ENCODE results near the gene PCED1B.
"Not testable (repeated sequence)": the region's sequence is repeated elsewhere in the genome, so short reads cannot be mapped to it uniquely, and the experiment has no call there.

Gene PCED1B

GRCh38 chr12:47079468-47079980, at the start of gene PCED1B, which contains the start of gene AMIGO2:
PCED1B (plus strand) TSS chr12:47079621; CDS start chr12:47235064, 155,443 bp downstream.
AMIGO2 (minus strand) TSS chr12:47079959; CDS start chr12:47079002, 957 bp downstream.
- DNase-seq (ENCODE audit: low read depth in 1 of 2, low spot score in 1 of 2), result peak; percentile 43 to 65

GRCh38 chr12:47029903-47030302, 49.5 kb upstream of the PCED1B start:
- no peak for DNase-seq (ENCODE audit: low read depth in 1 of 2, low spot score in 1 of 2)

- peak in 1 of 2 donors; percentile 9 for DNase-seq (ENCODE audit: low read depth in 1 of 2, low spot score in 1 of 2)
These were observed 46.8 kb upstream of the PCED1B start for GRCh38 chr12:47032644-47033043.

GRCh38 chr12:47033081-47033480, 46.3 kb upstream of the PCED1B start:
- no peak for DNase-seq (ENCODE audit: low read depth in 1 of 2, low spot score in 1 of 2)

GRCh38 chr12:47033789-47034555, 45.4 kb upstream of the PCED1B start:
- DNase-seq (ENCODE audit: low read depth in 1 of 2, low spot score in 1 of 2), result no peak

GRCh38 chr12:47034661-47035060, 44.8 kb upstream of the PCED1B start:
- DNase-seq (ENCODE audit: low read depth in 1 of 2, low spot score in 1 of 2), result no peak

- DNase-seq (ENCODE audit: low read depth in 1 of 2, low spot score in 1 of 2), result no peak
These were observed 43.9 kb upstream of the PCED1B start for GRCh38 chr12:47035484-47035883.

- DNase-seq (ENCODE audit: low read depth in 1 of 2, low spot score in 1 of 2), result no peak
These were observed 41.1 kb upstream of the PCED1B start for GRCh38 chr12:47038270-47038748.

GRCh38 chr12:47039079-47039478, 40.3 kb upstream of the PCED1B start:
- no peak for DNase-seq (ENCODE audit: low read depth in 1 of 2, low spot score in 1 of 2)

GRCh38 chr12:47039756-47040155, 39.7 kb upstream of the PCED1B start:
- no peak for DNase-seq (ENCODE audit: low read depth in 1 of 2, low spot score in 1 of 2)

GRCh38 chr12:47041327-47041726, 38.1 kb upstream of the PCED1B start:
- DNase-seq (ENCODE audit: low read depth in 1 of 2, low spot score in 1 of 2), result no peak

GRCh38 chr12:47048541-47048940, 30.9 kb upstream of the PCED1B start:
- DNase-seq (ENCODE audit: low read depth in 1 of 2, low spot score in 1 of 2), result no peak

GRCh38 chr12:47051291-47051690, 28.1 kb upstream of the PCED1B start:
- not testable (repeated sequence) for DNase-seq (ENCODE audit: low read depth in 1 of 2, low spot score in 1 of 2)

GRCh38 chr12:47052274-47052673, 27.1 kb upstream of the PCED1B start:
- DNase-seq (ENCODE audit: low read depth in 1 of 2, low spot score in 1 of 2), result no peak

- DNase-seq (ENCODE audit: low read depth in 1 of 2, low spot score in 1 of 2), result no peak
These were observed 25.5 kb upstream of the PCED1B start for GRCh38 chr12:47053961-47054360.

GRCh38 chr12:47054659-47055058, 24.8 kb upstream of the PCED1B start:
- no peak for DNase-seq (ENCODE audit: low read depth in 1 of 2, low spot score in 1 of 2)

GRCh38 chr12:47055856-47056255, 23.6 kb upstream of the PCED1B start:
- DNase-seq (ENCODE audit: low read depth in 1 of 2, low spot score in 1 of 2), result not testable (repeated sequence)

- not testable (repeated sequence) for DNase-seq (ENCODE audit: low read depth in 1 of 2, low spot score in 1 of 2)
These were observed 22.5 kb upstream of the PCED1B start for GRCh38 chr12:47056944-47057343.

- DNase-seq (ENCODE audit: low read depth in 1 of 2, low spot score in 1 of 2), result not testable (repeated sequence)
These were observed 20.8 kb upstream of the PCED1B start for GRCh38 chr12:47058640-47059039.

GRCh38 chr12:47065546-47065945, 13.9 kb upstream of the PCED1B start:
- DNase-seq (ENCODE audit: low read depth in 1 of 2, low spot score in 1 of 2), result no peak

- DNase-seq (ENCODE audit: low read depth in 1 of 2, low spot score in 1 of 2), result no peak
These were observed 13.0 kb upstream of the PCED1B start for GRCh38 chr12:47066278-47067025.

GRCh38 chr12:47067176-47067575, 12.2 kb upstream of the PCED1B start:
- no peak for DNase-seq (ENCODE audit: low read depth in 1 of 2, low spot score in 1 of 2)
